Testis (tissue), 3 donors: ENCODE measurements around the gene PIEZO1. TPM values are rescaled to one million over a fixed set of nuclear protein-coding genes. Genes with fewer than 3 reads are reported as not detected.
"Not testable (repeated sequence)": the region's sequence is repeated elsewhere in the genome, so short reads cannot be mapped to it uniquely, and the experiment has no call there.

Experiments
- DNase-seq: peaks from one replicate; pipeline ENCODE4 v3.0.0-alpha.2; 2019
- H3K27ac ChIP-seq, 2 donors: fragments of 200-600 bp; sonication (generic); one replicate each; pipeline ENCODE4 v1.5.1; 2019
- H3K27me3 ChIP-seq: fragments of 200-600 bp; sonication (generic); one replicate; pipeline ENCODE4 v1.5.1; 2019
- H3K36me3 ChIP-seq: fragments of 200-600 bp; sonication (generic); one replicate; pipeline ENCODE4 v1.5.1; 2017; ENCODE audit warnings: low read depth; ENCODE audit errors: missing control alignments
- H3K4me1 ChIP-seq: fragments of 200-600 bp; sonication (generic); one replicate; pipeline ENCODE4 v1.5.1; 2019
- H3K4me3 ChIP-seq, 2 donors: fragments of 200-600 bp; sonication (generic); one replicate each; pipeline ENCODE4 v1.5.1; 2017 to 2019
- H3K9me3 ChIP-seq: fragments of 200-600 bp; sonication (generic); one replicate; pipeline ENCODE4 v1.5.1; 2017
- POLR2A ChIP-seq: fragments of 450-650 bp; IDR thresholded peaks from one replicate; pipeline ENCODE4 v1.6.1; 2017; ENCODE audit warnings: antibody characterized with exemption, mild to moderate bottlenecking, moderate library complexity
- WGBS, 2 donors: methylation state at CpG; one replicate each; pipeline ENCODE4 v1.1.5; 2018; 5-methylcytosine and 5-hydroxymethylcytosine counted together
- intact Hi-C: fragments of 100-400 bp; cut with DNase I; formaldehyde crosslinking; loops from one replicate; pipeline ENCODE4 v1.15.1; 2023; ENCODE audit warnings: low total_unique reads
- polyA plus RNA-seq: library from polyadenylated mRNA; stranded (reverse); fragments of 350-450 nt; fragmentation: Illumina TruSeq; extraction: RNeasy Lipid Tissue Mini Kit (QIAGEN cat#74804); gene quantifications from one replicate; pipeline ENCODE4 v1.2.3, GENCODE V29; 2014; ENCODE audit warnings: low read depth, low replicate concordance; ENCODE audit not compliant: insufficient read depth
- total RNA-seq, 2 donors: library from RNA; depleted of rRNA; stranded (reverse); fragments of >200 nt; gene quantifications; one replicate each; pipeline ENCODE4 v1.2.3, GENCODE V29; 2016
- TF ChIP-seq, protein P1 (sequence below), 3 experiments: fragments of 450-650 bp in 2 of 3; fragments of 200-600 bp in 1 of 3; sonication (generic) in 1 of 3; IDR thresholded peaks; one replicate each; pipeline ENCODE4 v1.5.1; 2016 to 2019; ENCODE audit warnings: antibody characterized with exemption in 3 of 3, mild to moderate bottlenecking in 2 of 3, moderate library complexity in 1 of 3

PIEZO1 gene
- total and polyA plus RNA-seq, 3 donors from 2014 or later, result 24.2 to 44.5 (median 40.7) TPM

DNA sequence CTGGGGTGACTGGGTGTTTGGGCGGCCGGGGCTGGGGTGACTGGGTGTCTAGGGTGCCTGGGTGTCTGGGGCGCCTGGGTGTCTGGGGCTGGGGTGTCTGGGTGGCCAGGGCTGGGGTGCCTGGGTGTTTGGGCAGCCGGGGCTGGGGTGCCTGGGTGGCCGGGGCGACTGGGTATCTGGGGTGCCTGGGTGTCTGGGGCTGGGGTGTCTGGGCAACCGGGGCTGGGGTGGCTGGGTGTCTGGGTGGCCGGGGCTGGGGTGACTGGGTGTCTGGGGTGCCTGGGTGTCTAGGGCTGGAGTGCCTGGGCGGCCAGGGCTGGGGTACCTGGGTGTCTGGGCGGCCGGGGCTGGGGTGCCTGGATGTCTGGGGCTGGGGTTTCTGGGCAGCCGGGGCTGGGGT, 40.1 kb upstream of the PIEZO1 start:
- Histone ChIP-seq H3K36me3 (no peaks in the 10 kb centered on the region), H3K9me3 (no peaks in the 10 kb centered on the region), H3K4me1 (no peaks in the 10 kb centered on the region), H3K27ac (no peak overlapping the region), H3K27me3 (no peaks in the 10 kb centered on the region), H3K4me3 (no peak overlapping the region)
- 92% methylated on average over 4 to 12 of the region's 12 CpGs for WGBS, 2 donors
- DNase-seq, result no peak
- no peak for TF ChIP-seq POLR2A
- TF ChIP-seq, protein P1, sequence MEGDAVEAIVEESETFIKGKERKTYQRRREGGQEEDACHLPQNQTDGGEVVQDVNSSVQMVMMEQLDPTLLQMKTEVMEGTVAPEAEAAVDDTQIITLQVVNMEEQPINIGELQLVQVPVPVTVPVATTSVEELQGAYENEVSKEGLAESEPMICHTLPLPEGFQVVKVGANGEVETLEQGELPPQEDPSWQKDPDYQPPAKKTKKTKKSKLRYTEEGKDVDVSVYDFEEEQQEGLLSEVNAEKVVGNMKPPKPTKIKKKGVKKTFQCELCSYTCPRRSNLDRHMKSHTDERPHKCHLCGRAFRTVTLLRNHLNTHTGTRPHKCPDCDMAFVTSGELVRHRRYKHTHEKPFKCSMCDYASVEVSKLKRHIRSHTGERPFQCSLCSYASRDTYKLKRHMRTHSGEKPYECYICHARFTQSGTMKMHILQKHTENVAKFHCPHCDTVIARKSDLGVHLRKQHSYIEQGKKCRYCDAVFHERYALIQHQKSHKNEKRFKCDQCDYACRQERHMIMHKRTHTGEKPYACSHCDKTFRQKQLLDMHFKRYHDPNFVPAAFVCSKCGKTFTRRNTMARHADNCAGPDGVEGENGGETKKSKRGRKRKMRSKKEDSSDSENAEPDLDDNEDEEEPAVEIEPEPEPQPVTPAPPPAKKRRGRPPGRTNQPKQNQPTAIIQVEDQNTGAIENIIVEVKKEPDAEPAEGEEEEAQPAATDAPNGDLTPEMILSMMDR (IDR thresholded peaks at IDR 0.05), result no peak
- intact Hi-C loops, result no loop called here

DNA sequence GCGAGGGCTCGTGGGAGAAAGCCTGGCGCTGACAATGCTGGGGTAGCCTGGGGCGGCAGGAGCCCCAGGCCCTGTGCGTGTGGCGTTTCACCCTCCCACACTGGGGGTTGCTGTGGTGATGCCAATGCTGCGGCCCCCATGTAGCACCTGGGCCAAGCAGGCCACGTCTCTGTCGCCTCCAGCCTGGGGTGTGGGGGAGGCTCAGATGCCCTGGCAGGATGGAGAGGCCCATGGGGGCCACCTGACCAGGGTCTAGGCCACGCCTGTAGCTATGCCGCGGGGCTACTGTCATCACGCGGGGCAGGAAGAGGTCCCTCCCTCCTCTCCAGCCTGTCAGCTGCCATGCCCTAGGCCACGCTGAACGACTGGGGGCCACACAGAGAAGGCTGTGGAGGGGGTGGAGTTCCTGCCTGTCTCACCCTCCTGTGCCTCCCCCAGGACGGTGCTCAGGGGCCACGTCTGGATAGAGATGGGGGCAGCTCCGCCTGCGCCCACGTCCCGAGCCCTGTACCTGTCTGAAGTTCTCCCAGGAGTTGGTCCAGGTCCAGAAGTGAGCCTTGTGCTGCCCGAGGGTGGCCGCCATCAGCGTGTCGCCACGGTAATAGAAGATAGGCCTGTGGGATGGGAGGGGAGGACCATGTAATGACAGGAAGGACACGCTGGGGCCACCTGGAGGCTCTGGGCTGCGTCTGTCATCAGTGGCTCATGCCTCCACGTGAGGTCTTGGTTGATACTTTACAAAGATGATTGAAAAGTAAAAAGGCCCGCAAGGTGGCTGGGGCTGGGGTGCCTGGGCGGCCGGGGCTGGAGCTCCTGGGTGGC, 39.4 kb upstream of the PIEZO1 start:
- intact Hi-C loops, result no loop called here
- DNase-seq, result no peak
- 91 to 93% methylated on average over 22 to 33 of the region's 33 CpGs for WGBS, 2 donors
- no peak for TF ChIP-seq POLR2A
- TF ChIP-seq, protein P1 (IDR thresholded peaks at IDR 0.05), result no peak
- Histone ChIP-seq H3K36me3 (no peaks in the 10 kb centered on the region), H3K9me3 (no peaks in the 10 kb centered on the region), H3K27me3 (no peaks in the 10 kb centered on the region), H3K4me1 (no peaks in the 10 kb centered on the region), H3K4me3 (no peak overlapping the region), H3K27ac (no peak overlapping the region)

- intact Hi-C loops, H3K9me3 ChIP-seq, H3K27ac ChIP-seq, H3K4me3 ChIP-seq, H3K27me3 ChIP-seq, H3K36me3 ChIP-seq, DNase-seq, H3K4me1 ChIP-seq: not testable (repeated sequence)
- WGBS, 2 donors, result 96 to 100% methylated on average over 19 to 25 of the region's 31 CpGs
Measured at GRCh38 chr16:88823646-88824045, 38.6 kb upstream of the PIEZO1 start.

GRCh38 chr16:88822281-88823040, 37.4 kb upstream of the PIEZO1 start:
- TF ChIP-seq POLR2A, result no peak
- TF ChIP-seq, protein P1 (IDR thresholded peaks at IDR 0.05), result no peak
- DNase-seq, result no peak
- 91 to 95% methylated on average over 10 to 24 of the region's 24 CpGs for WGBS, 2 donors
- Histone ChIP-seq H3K9me3 (no peaks in the 10 kb centered on the region), H3K27ac (no peak overlapping the region), H3K36me3 (no peaks in the 10 kb centered on the region), H3K4me3 (no peak overlapping the region), H3K27me3 (no peaks in the 10 kb centered on the region), H3K4me1 (no peaks in the 10 kb centered on the region)
- intact Hi-C loops, result no loop called here

GRCh38 chr16:88821168-88821850, 36.3 kb upstream of the PIEZO1 start:
- WGBS, 2 donors, result 77 to 100% methylated on average over 2 to 22 of the region's 22 CpGs

More at GRCh38 chr16:88821168-88821850, 36.3 kb upstream of the PIEZO1 start:
- Histone ChIP-seq H3K27ac (no peak overlapping the region), H3K9me3 (no peaks in the 10 kb centered on the region), H3K4me3 (no peak overlapping the region), H3K27me3 (no peaks in the 10 kb centered on the region), H3K36me3 (no peaks in the 10 kb centered on the region), H3K4me1 (no peaks in the 10 kb centered on the region)
- intact Hi-C loops, result no loop called here
- TF ChIP-seq, protein P1 (IDR thresholded peaks at IDR 0.05), result no peak
- no peak for TF ChIP-seq POLR2A
- no peak for DNase-seq
